Duodenal mucosa (tissue), 2 donors: ENCODE results near the gene RNF213.

Experiments
- H3K27ac ChIP-seq: one replicate; pipeline ENCODE4 v1.7.0; 2013; ENCODE audit warnings: low read depth, low read length
- H3K27me3 ChIP-seq, 2 donors: one replicate each; pipeline ENCODE4 v1.7.0; 2013; ENCODE audit warnings: low read length in 2 of 2, control low read depth in 1 of 2; ENCODE audit not compliant: insufficient read depth in 2 of 2, control insufficient read depth in 1 of 2
- H3K36me3 ChIP-seq, 2 donors: one replicate each; pipeline ENCODE4 v1.7.0; 2013; ENCODE audit warnings: low read length in 2 of 2, control low read depth in 1 of 2; ENCODE audit not compliant: insufficient read depth in 2 of 2, control insufficient read depth in 1 of 2
- H3K4me1 ChIP-seq, 2 donors: one replicate each; pipeline ENCODE4 v1.7.0; 2013; ENCODE audit warnings: low read length in 2 of 2, control low read depth in 1 of 2; ENCODE audit not compliant: insufficient read depth in 2 of 2, control insufficient read depth in 1 of 2
- H3K4me3 ChIP-seq, 2 donors: one replicate each; pipeline ENCODE4 v1.7.0; 2013; ENCODE audit warnings: low read length in 2 of 2, low read depth in 1 of 2
- H3K9ac ChIP-seq, 2 donors: one replicate each; pipeline ENCODE4 v1.7.0; 2013; ENCODE audit warnings: low read length in 2 of 2, low read depth in 1 of 2
- H3K9me3 ChIP-seq, 2 donors: one replicate each; pipeline ENCODE4 v1.7.0; 2013; ENCODE audit warnings: low read length in 2 of 2, control low read depth in 1 of 2; ENCODE audit not compliant: control insufficient read depth in 1 of 2

RNF213 gene

DNA sequence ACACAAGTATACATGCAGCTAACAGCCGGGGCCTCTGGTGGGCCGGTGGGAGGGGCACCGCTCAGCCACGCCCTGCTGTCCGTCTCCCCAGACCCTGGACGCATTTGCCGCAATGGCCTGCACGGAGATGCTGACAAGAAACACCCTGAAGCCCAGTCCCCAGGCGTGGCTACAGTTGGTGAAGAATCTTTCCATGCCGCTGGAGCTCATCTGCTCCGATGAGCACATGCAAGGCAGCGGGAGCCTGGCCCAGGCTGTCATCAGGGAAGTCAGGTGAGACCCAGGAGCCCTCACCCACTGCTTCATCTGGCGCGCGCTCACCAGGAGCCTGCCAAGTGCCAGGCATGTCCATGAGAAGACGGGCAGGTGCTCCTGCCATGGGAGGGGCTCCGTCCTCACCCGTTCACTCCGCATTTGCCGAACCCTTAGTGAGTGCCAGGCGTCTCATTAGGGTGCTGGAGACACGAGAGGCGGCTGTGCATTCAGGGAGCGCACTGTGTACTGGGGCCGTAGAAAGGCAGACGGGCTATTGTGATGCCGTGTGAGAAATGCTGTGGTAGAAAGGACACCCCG lies 103.0 kb downstream of the RNF213 start:
- no peak overlapping the region for H3K4me3 ChIP-seq
- no peak overlapping the region for H3K9ac ChIP-seq
- no peaks in the 10 kb centered on the region for H3K27me3 ChIP-seq
- no peaks in the 10 kb centered on the region for H3K4me1 ChIP-seq
- H3K9me3 ChIP-seq, result no peaks in the 10 kb centered on the region
- H3K27ac ChIP-seq, result no peak overlapping the region
- H3K36me3 ChIP-seq, result peaks cover 68 to 96% of the 10 kb centered on the region in 2 donors

DNA sequence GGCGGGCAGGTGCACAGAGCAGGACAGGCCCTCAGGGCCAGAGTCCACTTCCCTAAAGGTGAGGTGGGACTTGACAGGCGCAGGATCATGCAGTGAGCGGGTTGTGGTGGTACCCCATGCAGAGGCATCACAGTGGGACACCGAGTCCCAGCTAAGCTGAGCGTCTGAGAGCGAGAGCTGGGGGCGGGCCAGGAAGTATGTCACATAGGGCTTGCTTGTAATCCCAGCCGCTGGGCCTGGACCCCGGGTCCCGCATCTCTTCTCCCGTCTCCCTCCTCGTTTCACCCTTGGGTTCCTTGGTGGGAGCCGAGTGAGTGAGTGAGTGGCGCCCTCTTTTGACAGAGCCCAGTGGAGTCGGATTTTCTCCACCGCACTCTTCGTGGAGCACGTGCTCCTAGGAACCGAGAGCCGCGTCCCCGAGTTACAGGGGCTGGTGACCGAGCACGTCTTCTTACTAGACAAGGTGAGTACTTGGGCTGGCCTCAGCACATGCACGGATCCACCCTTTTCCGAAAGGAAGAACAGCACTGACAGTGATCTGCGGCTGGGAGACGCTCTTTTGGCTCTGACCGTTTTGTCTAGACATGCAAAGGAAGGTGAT lies 103.5 kb downstream of the RNF213 start:
- H3K36me3 ChIP-seq, result peaks cover 67 to 95% of the 10 kb centered on the region in 2 donors
- H3K9me3 ChIP-seq, result no peaks in the 10 kb centered on the region
- H3K27ac ChIP-seq, result no peak overlapping the region
- no peak overlapping the region for H3K9ac ChIP-seq
- H3K27me3 ChIP-seq, result no peaks in the 10 kb centered on the region
- no peak overlapping the region for H3K4me3 ChIP-seq
- no peaks in the 10 kb centered on the region for H3K4me1 ChIP-seq

DNA sequence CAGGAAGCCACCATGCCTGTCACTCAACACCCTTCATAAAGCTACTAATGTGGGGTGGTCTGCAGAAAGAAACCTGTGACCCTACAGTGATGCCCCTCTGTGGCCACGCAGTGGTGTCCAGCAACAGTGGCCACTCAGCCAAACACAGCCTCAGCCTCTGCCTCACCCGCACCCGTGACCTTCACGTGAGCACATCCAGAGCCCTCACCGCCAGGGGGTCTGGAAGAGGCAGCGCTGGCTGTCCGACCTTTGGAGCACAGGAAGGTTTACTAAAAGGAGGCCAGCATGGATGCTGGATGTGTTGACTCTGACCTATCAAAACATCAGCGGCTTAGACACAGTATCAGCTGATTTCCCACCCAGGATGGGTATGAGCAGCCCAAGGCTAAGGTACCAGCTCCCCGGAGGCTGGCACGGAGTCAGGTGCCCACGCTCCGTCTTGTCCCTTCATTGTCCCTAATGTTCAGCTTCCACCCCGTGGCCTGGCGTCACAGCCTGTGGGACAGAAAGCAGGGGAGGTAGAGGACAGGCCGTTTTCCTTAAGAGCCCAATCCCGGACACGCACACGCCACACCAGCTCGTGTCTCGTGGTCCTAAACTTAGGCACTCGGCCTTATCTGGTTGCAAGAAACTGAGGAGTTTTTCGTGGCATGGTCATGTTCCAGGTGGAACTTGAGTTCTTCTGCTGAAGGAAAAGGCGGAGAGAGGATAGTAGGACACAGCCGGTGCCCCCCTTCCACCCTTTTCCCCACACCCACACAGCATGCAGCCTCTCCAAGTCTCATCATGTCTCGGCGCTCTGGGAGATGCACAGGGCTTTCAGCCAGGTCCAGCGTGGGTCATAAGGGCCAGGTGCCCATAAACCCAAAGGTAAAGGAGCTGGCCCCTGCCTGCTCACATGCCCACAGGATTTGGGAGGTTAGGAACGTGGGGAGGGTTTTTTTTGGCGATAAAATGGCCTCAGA lies 104.6 kb downstream of the RNF213 start:
- H3K9me3 ChIP-seq, result no peaks in the 10 kb centered on the region
- no peak overlapping the region for H3K4me3 ChIP-seq
- H3K27me3 ChIP-seq, result no peaks in the 10 kb centered on the region
- no peak overlapping the region for H3K9ac ChIP-seq
- no peak overlapping the region for H3K27ac ChIP-seq
- H3K4me1 ChIP-seq, result no peaks in the 10 kb centered on the region
- peaks cover 69 to 95% of the 10 kb centered on the region in 2 donors for H3K36me3 ChIP-seq

DNA sequence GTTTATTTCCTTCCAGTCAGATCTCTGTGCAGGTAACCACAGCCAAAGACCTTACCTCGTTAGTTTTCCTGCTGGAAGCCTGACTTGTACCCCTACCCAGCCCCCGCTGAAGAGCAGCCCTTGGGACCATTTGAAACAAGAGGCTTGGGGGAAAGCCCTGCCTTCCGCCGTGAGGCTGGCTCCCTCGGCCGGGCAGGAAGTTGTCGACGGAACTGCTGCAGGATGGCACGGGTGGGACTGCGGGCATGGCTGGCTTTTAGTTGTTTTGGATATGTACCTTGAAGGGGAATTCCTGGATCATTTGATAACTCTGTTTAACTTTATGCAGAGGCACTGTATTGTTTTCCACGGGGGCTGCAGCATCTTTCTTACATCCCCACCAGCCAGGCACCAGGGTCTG lies 105.3 kb downstream of the RNF213 start:
- Histone ChIP-seq H3K9ac (no peak overlapping the region), H3K4me1 (no peaks in the 10 kb centered on the region), H3K9me3 (no peaks in the 10 kb centered on the region), H3K27ac (no peak overlapping the region), H3K36me3 (peaks cover 62 to 94% of the 10 kb centered on the region in 2 donors), H3K27me3 (no peaks in the 10 kb centered on the region), H3K4me3 (no peak overlapping the region)

GRCh38 chr17:80367503-80367902 lies 106.9 kb downstream of the RNF213 start:
- H3K9me3 ChIP-seq, result no peaks in the 10 kb centered on the region
- no peak overlapping the region for H3K4me3 ChIP-seq
- H3K9ac ChIP-seq, result no peak overlapping the region
- H3K4me1 ChIP-seq, result no peaks in the 10 kb centered on the region
- H3K36me3 ChIP-seq, result peaks cover 55 to 93% of the 10 kb centered on the region in 2 donors
- H3K27ac ChIP-seq, result no peak overlapping the region
- H3K27me3 ChIP-seq, result no peaks in the 10 kb centered on the region

GRCh38 chr17:80371196-80371595 lies 110.5 kb downstream of the RNF213 start:
- Histone ChIP-seq H3K9me3 (no peaks in the 10 kb centered on the region), H3K9ac (no peak overlapping the region), H3K4me1 (no peaks in the 10 kb centered on the region), H3K36me3 (peaks cover 51 to 92% of the 10 kb centered on the region in 2 donors), H3K4me3 (no peak overlapping the region), H3K27me3 (no peaks in the 10 kb centered on the region), H3K27ac (no peak overlapping the region)

GRCh38 chr17:80372456-80372855 lies 111.8 kb downstream of the RNF213 start:
- H3K36me3 ChIP-seq, result peaks cover 59 to 95% of the 10 kb centered on the region in 2 donors
- no peak overlapping the region for H3K27ac ChIP-seq
- no peaks in the 10 kb centered on the region for H3K4me1 ChIP-seq
- no peak overlapping the region for H3K4me3 ChIP-seq
- H3K9ac ChIP-seq, result no peak overlapping the region
- no peaks in the 10 kb centered on the region for H3K27me3 ChIP-seq
- no peaks in the 10 kb centered on the region for H3K9me3 ChIP-seq

- Histone ChIP-seq H3K9ac (no peak overlapping the region), H3K36me3 (peaks cover 65 to 95% of the 10 kb centered on the region in 2 donors), H3K4me3 (no peak overlapping the region), H3K9me3 (no peaks in the 10 kb centered on the region), H3K27ac (no peak overlapping the region), H3K27me3 (no peaks in the 10 kb centered on the region), H3K4me1 (no peaks in the 10 kb centered on the region)
Observed at GRCh38 chr17:80372922-80373570, 112.4 kb downstream of the RNF213 start.

- no peaks in the 10 kb centered on the region for H3K4me1 ChIP-seq
- peaks cover 68 to 97% of the 10 kb centered on the region in 2 donors for H3K36me3 ChIP-seq
- H3K27ac ChIP-seq, result no peak overlapping the region
- H3K4me3 ChIP-seq, result no peak overlapping the region
- no peaks in the 10 kb centered on the region for H3K9me3 ChIP-seq
- H3K27me3 ChIP-seq, result no peaks in the 10 kb centered on the region
- H3K9ac ChIP-seq, result no peak overlapping the region
Observed at GRCh38 chr17:80374039-80374731, 113.5 kb downstream of the RNF213 start.
